Measurements from ENCODE around the gene MYO5B.

- no peak for TF ChIP-seq CTCF (IDR thresholded peaks at IDR 0.05; ENCODE audit: borderline replicate concordance, extremely low read depth, low read length, poor library complexity, severe bottlenecking)
- TF ChIP-seq EZH2 (IDR thresholded peaks at IDR 0.05; ENCODE audit: borderline replicate concordance, low read depth, low read length, severe bottlenecking) = no peak
Measured at GRCh38 chr18:49967636-49968313, 227.2 kb downstream of the MYO5B start.

All from DND-41 (cell line).